ENCODE data around the gene SSTR1. TPM values are rescaled to one million over a fixed set of nuclear protein-coding genes. Genes with fewer than 3 reads are reported as not detected.
A peak's percentile ranks its signal among the peaks of the same experiment; 100 is the strongest.

Gene SSTR1
- total and polyA plus RNA-seq, 2 of the 13 experiments (the other 11 are each of a cell fraction or from before 2014, with no cell fraction given) = 0.04 TPM

DNA sequence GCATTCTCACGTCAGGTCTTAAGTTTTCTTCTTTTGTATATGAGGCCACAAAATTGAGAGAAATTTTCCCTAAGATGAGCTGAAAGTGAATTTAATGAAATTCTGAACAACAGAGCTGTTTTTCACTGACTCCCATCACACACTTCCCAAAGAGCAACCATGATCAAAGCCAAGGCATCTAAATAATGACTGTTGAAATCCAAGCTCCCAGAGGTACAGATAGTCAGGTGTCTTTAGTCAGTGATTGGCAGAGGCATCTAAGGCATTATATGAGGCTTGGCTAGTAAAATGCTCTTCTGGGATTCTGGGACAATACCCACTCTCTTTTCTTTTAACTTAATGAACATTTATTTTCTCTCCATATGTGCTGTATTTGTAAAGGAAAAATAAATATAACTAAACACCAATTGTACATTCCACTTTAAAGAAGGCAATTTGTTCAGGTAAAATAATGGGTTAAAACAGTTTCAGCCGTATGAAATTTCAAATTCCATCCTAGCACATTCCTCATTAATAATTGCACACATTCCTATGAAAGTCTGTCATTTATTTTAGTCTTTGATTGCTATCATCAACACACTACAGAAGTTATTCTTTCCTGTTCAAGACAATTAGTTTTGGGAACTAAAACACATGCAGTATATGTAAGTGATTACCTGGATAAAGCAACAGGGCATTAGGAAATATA is 871 bp upstream of the SSTR1 start:
- FAIRE-seq = no peak
- no peak overlapping the region for H3K4me2 ChIP-seq (ENCODE audit: low read depth, low read length)

More for the DNA sequence above, 871 bp upstream of the SSTR1 start:
- no peaks in the 10 kb centered on the region for H4K20me1 ChIP-seq (ENCODE audit: insufficient read depth, low read length)
- in situ Hi-C loops (cut with HindIII; ENCODE audit: extremely low pct_ligation_motif_present, low pct_unique_long_range_greater_than_20kb) (loop anchor here (5.0 to 10.0 kb wide), 2 partner anchors 305 to 502 kb away; no protein-coding TSS in a partner anchor), intact Hi-C loops (cut with micrococcal nuclease; ENCODE audit: unreplicated experiment) (no loop called here)
- 36% methylated on average over 2 of the region's 2 CpGs for WGBS (ENCODE audit: low lambda C conversion rate)
- H3K4me3 ChIP-seq (replicated peaks in 1 of 3; ENCODE audit: insufficient read depth in 1 of 3, low read depth in 2 of 3, low read length in 3 of 3) = no peak overlapping the region
- no peak for DNase-seq (ENCODE audit: low spot score)
- no peak overlapping the region for H3K9ac ChIP-seq (ENCODE audit: insufficient read depth, low read depth, low read length)
- H3K36me3 ChIP-seq (replicated peaks in 1 of 2; ENCODE audit: control insufficient read depth in 1 of 2, insufficient read depth in 2 of 2, low read length in 2 of 2) = no peaks in the 10 kb centered on the region
- H3K4me1 ChIP-seq (ENCODE audit: insufficient read depth, low read length) = peaks cover 15% of the 10 kb centered on the region
- H3K27me3 ChIP-seq (ENCODE audit: control insufficient read depth in 1 of 2, insufficient read depth in 2 of 2, low read length in 2 of 2) = peaks cover 5 to 44% of the 10 kb centered on the region in 2 experiments
- H3K27ac ChIP-seq (ENCODE audit: extremely low read length, insufficient read depth, low read length) = no peak overlapping the region
- no TSS peak for BruUV-seq (replicated peaks)
- ChIA-PET CTCF (ENCODE audit: low intra/inter-chr PET ratio, low total read pairs) (no interaction called here), POLR2A (no interaction called here)
- no peak overlapping the region for H2AFZ ChIP-seq (ENCODE audit: low read length)
- H3K9me3 ChIP-seq (ENCODE audit: low read length) = no peaks in the 10 kb centered on the region
- H3K79me2 ChIP-seq (ENCODE audit: insufficient read depth, low read length) = no peaks in the 10 kb centered on the region
- TF ChIP-seq, protein P1, sequence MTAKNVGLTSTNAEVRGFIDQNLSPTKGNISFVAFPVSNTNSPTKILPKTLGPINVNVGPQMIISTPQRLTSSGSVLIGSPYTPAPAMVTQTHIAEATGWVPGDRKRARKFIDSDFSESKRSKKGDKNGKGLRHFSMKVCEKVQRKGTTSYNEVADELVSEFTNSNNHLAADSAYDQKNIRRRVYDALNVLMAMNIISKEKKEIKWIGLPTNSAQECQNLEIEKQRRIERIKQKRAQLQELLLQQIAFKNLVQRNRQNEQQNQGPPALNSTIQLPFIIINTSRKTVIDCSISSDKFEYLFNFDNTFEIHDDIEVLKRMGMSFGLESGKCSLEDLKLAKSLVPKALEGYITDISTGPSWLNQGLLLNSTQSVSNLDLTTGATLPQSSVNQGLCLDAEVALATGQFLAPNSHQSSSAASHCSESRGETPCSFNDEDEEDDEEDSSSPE (CRISPR knock-in tag; IDR thresholded peaks at IDR 0.05) = no peak
- 0 out of 2 replicates have a peak, but pooled peaks have one; percentile 9 for TF ChIP-seq CBX2 (IDR thresholded peaks at IDR 0.05; ENCODE audit: low read depth, low read length)
- TF ChIP-seq CBX2 (CRISPR knock-in tag; IDR thresholded peaks at IDR 0.05; ENCODE audit: low read depth) = no peak
- TF ChIP-seq, protein P2, sequence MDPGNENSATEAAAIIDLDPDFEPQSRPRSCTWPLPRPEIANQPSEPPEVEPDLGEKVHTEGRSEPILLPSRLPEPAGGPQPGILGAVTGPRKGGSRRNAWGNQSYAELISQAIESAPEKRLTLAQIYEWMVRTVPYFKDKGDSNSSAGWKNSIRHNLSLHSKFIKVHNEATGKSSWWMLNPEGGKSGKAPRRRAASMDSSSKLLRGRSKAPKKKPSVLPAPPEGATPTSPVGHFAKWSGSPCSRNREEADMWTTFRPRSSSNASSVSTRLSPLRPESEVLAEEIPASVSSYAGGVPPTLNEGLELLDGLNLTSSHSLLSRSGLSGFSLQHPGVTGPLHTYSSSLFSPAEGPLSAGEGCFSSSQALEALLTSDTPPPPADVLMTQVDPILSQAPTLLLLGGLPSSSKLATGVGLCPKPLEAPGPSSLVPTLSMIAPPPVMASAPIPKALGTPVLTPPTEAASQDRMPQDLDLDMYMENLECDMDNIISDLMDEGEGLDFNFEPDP (CRISPR knock-in tag; conservative IDR thresholded peaks at IDR 0.05) = 0 out of 2 replicates have a peak, but pooled peaks have one; percentile 16
- no peak for ATAC-seq

All from HepG2 (cell line).